HUES64 (cell line): ENCODE results near the gene CEP63.

ENCODE experiments used
- H3K27ac ChIP-seq: 2 replicates; pipeline ENCODE4 v1.7.0; 2013; ENCODE audit warnings: low read depth, low read length, inconsistent platforms
- H3K27me3 ChIP-seq: 2 replicates; pipeline ENCODE4 v1.6.1; 2013; ENCODE audit warnings: mild to moderate bottlenecking, low read length; ENCODE audit not compliant: insufficient read depth
- H3K36me3 ChIP-seq: 2 replicates; pipeline ENCODE4 v1.6.1; 2013; ENCODE audit warnings: mild to moderate bottlenecking, low read length; ENCODE audit not compliant: insufficient read depth
- H3K4me1 ChIP-seq: 2 replicates; pipeline ENCODE4 v1.6.1; 2013; ENCODE audit warnings: mild to moderate bottlenecking, low read length, moderate library complexity; ENCODE audit not compliant: insufficient read depth
- H3K4me3 ChIP-seq: 2 replicates; pipeline ENCODE4 v1.5.1; 2013; ENCODE audit warnings: mild to moderate bottlenecking, low read length, moderate library complexity
- H3K9ac ChIP-seq: 2 replicates; pipeline ENCODE4 v1.6.1; 2013; ENCODE audit warnings: mild to moderate bottlenecking, low read depth, low read length
- H3K9me3 ChIP-seq: 2 replicates; pipeline ENCODE4 v1.6.1; 2013; ENCODE audit warnings: low read depth, low read length; ENCODE audit not compliant: insufficient read depth
- WGBS: fragments of 150-250, 120-280 bp; methylation state at CpG from one replicate; pipeline ENCODE4 v1.1.7; 2013; ENCODE audit warnings: missing lambda C conversion rate; 5-methylcytosine and 5-hydroxymethylcytosine counted together

Gene CEP63

DNA sequence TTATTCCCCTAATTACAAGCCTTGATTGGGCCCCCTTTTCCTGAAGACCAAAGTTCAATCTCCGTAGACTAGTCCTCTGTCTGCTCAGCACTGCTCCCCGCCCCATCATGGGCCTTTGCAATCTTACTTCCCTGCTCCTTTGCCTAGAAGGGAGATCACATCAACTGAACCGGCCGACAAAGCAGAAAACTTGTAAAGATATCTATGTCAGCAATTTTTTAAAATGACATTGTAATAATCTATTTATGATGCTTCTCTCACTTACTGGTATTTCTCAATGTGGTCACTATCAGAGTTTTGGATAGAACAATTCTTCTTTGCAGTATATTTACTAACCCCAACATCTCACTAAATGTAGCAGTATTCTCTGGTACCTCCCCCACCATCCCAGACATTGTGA, 17.3 kb upstream of the CEP63 start:
- no peak overlapping the region for H3K4me3 ChIP-seq
- H3K9me3 ChIP-seq: no peaks in the 10 kb centered on the region
- 85% methylated on average over 4 of the region's 4 CpGs for WGBS
- peaks cover 12% of the 10 kb centered on the region for H3K4me1 ChIP-seq
- no peaks in the 10 kb centered on the region for H3K36me3 ChIP-seq
- no peak overlapping the region for H3K9ac ChIP-seq
- no peak overlapping the region for H3K27ac ChIP-seq
- no peaks in the 10 kb centered on the region for H3K27me3 ChIP-seq

- WGBS: 91% methylated on average over 6 of the region's 8 CpGs
- no peaks in the 10 kb centered on the region for H3K27me3 ChIP-seq
- peaks cover 3% of the 10 kb centered on the region for H3K4me1 ChIP-seq
- H3K4me3 ChIP-seq: no peak overlapping the region
- H3K27ac ChIP-seq: no peak overlapping the region
- H3K36me3 ChIP-seq: peaks cover 10% of the 10 kb centered on the region
- H3K9me3 ChIP-seq: no peaks in the 10 kb centered on the region
- H3K9ac ChIP-seq: no peak overlapping the region
Measured at GRCh38 chr3:134471521-134472193, 14.2 kb upstream of the CEP63 start.

GRCh38 chr3:134472831-134473230, 13.0 kb upstream of the CEP63 start:
- Histone ChIP-seq H3K4me1 (peaks cover 3% of the 10 kb centered on the region), H3K9me3 (no peaks in the 10 kb centered on the region), H3K36me3 (peaks cover 21% of the 10 kb centered on the region), H3K9ac (no peak overlapping the region), H3K4me3 (no peak overlapping the region), H3K27me3 (no peaks in the 10 kb centered on the region), H3K27ac (no peak overlapping the region)
- 97% methylated on average over 6 of the region's 6 CpGs for WGBS

DNA sequence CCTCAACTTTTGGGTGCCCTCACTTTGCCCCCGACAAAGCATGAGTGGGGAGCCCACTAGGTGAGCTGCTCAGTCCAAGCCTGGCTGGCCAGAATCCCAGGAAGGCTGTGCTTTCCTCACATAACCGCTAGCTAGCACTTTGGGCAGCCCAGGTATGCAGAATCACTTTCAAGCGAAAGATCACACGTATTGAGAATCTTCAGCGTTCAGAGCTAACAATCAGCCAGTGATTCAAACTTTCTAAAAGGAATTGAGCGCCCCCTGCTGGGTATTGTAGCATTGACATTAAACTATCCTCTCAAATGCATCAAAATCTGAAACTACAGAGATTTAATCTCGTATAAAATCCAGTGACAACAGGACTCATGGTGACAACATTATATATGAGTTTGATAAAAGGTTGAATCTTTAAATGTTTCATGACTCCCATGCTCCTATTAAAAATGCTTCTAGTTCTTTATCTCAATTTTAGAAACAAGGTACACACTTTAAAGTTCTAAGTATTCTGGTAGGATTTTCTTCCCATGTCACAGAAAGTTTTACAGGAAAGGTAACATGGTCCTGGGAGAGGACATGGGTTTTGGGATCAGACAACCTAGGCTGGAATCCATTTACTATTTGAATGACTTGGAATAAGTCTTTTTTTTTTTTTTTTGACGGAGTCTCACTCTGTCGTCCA, 11.8 kb upstream of the CEP63 start:
- 37% methylated on average over 8 of the region's 9 CpGs for WGBS
- Histone ChIP-seq H3K4me3 (no peak overlapping the region), H3K27me3 (no peaks in the 10 kb centered on the region), H3K9me3 (no peaks in the 10 kb centered on the region), H3K4me1 (peaks cover 3% of the 10 kb centered on the region), H3K27ac (0 out of 2 replicates have a peak overlapping the region, but pooled peaks have one; percentile 30), H3K36me3 (peaks cover 33% of the 10 kb centered on the region), H3K9ac (no peak overlapping the region)

DNA sequence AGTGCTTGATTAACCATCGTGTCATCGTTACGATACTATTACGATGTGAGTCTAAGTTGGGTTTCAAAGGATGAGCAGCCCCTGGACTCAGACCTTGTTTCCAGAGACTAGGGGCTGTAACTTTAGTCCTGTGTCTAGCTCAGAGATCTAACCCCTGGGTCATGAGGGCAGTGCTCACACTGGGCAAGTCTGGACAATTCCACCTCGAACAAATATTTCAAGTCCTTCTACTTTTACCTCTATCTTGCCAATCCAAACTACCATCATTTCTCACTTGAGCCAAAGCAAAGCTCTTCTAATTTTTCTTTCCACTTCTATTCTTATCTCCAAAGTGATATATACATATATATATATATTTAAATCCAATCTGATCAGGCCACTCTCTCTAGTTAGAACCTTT, 10.9 kb upstream of the CEP63 start:
- Histone ChIP-seq H3K27me3 (no peaks in the 10 kb centered on the region), H3K9ac (no peak overlapping the region), H3K27ac (no peak overlapping the region), H3K9me3 (no peaks in the 10 kb centered on the region), H3K36me3 (peaks cover 39% of the 10 kb centered on the region), H3K4me3 (no peak overlapping the region), H3K4me1 (peaks cover 3% of the 10 kb centered on the region)
- WGBS: 94% methylated on average over 5 of the region's 5 CpGs

DNA sequence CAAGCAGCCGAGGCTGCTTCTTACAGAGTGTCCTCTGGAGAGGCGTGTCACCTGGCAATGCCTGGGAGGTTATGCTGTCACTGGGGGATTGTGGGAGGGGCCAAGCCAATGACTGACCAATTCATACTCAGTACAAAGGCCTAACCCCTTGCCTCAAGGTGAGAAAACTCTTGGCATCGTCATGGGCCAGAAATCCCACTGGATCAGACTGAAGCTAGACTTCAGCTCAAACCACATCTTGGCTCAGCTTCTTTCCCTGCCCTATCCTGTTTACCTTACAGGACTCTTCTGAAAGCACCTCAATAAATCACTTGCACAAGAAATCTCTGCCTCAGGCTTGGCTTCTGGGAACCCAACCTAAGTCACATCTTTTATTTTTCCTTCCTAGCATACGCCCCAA, 9.6 kb upstream of the CEP63 start:
- Histone ChIP-seq H3K36me3 (peaks cover 53% of the 10 kb centered on the region), H3K9ac (no peak overlapping the region), H3K9me3 (no peaks in the 10 kb centered on the region), H3K4me1 (peaks cover 3% of the 10 kb centered on the region), H3K4me3 (no peak overlapping the region), H3K27ac (no peak overlapping the region), H3K27me3 (no peaks in the 10 kb centered on the region)
- 89% methylated on average over 4 of the region's 4 CpGs for WGBS

- Histone ChIP-seq H3K9ac (no peak overlapping the region), H3K4me3 (no peak overlapping the region), H3K4me1 (peaks cover 3% of the 10 kb centered on the region), H3K36me3 (peaks cover 60% of the 10 kb centered on the region), H3K9me3 (no peaks in the 10 kb centered on the region), H3K27me3 (no peaks in the 10 kb centered on the region), H3K27ac (no peak overlapping the region)
- WGBS: 92% methylated on average over 6 of the region's 6 CpGs
Measured at GRCh38 chr3:134477002-134477401, 8.9 kb upstream of the CEP63 start.

DNA sequence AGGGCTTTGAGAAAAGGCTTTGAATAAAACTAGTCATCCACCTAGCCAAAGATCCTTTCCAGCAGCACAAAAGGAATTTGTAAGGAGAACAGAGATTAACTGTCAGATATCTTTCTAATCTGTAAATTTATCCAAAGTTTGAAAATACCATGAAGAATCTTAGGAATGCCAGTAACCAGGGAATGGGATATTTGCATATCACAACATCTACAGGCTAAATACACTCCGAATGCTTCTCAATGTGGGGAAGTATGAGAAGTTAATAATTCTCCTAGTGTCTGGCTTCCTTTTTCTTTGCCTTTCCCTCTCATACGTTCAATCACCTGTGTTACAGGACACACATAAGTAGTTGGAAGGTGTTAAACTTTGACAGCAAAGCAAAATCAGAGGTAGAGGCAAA, 7.9 kb upstream of the CEP63 start:
- Histone ChIP-seq H3K4me3 (no peak overlapping the region), H3K9ac (no peak overlapping the region), H3K27me3 (no peaks in the 10 kb centered on the region), H3K36me3 (peaks cover 69% of the 10 kb centered on the region), H3K4me1 (peaks cover 3% of the 10 kb centered on the region), H3K27ac (no peak overlapping the region; the same call in 1 of the 2 replicates), H3K9me3 (no peaks in the 10 kb centered on the region)
- no CpG with 5 or more reads among the region's 2 CpGs for WGBS

- H3K4me1 ChIP-seq: peaks cover 7% of the 10 kb centered on the region; the same call in 1 of the 2 replicates
- no peaks in the 10 kb centered on the region for H3K9me3 ChIP-seq
- H3K27me3 ChIP-seq: no peaks in the 10 kb centered on the region
- peaks cover 70% of the 10 kb centered on the region for H3K36me3 ChIP-seq
- no peak overlapping the region for H3K9ac ChIP-seq
- H3K27ac ChIP-seq: no peak overlapping the region
- H3K4me3 ChIP-seq: no peak overlapping the region
- WGBS: 92% methylated on average over 3 of the region's 3 CpGs
Measured at GRCh38 chr3:134480546-134480945, 5.3 kb upstream of the CEP63 start.

GRCh38 chr3:134481166-134481565, 4.7 kb upstream of the CEP63 start:
- H3K27me3 ChIP-seq: no peaks in the 10 kb centered on the region
- 94% methylated on average over 1 of the region's 1 CpG for WGBS
- H3K9ac ChIP-seq: no peak overlapping the region
- H3K4me3 ChIP-seq: no peak overlapping the region
- no peak overlapping the region for H3K27ac ChIP-seq
- peaks cover 7% of the 10 kb centered on the region; the same call in 1 of the 2 replicates for H3K4me1 ChIP-seq
- H3K36me3 ChIP-seq: peaks cover 67% of the 10 kb centered on the region
- H3K9me3 ChIP-seq: no peaks in the 10 kb centered on the region

GRCh38 chr3:134482622-134483021, 3.2 kb upstream of the CEP63 start:
- no peak overlapping the region for H3K9ac ChIP-seq

More at GRCh38 chr3:134482622-134483021, 3.2 kb upstream of the CEP63 start:
- Histone ChIP-seq H3K27ac (no peak overlapping the region), H3K4me1 (peaks cover 15% of the 10 kb centered on the region), H3K36me3 (peaks cover 53% of the 10 kb centered on the region), H3K9me3 (no peaks in the 10 kb centered on the region), H3K4me3 (no peak overlapping the region), H3K27me3 (no peaks in the 10 kb centered on the region)
- WGBS: 97% methylated on average over 3 of the region's 3 CpGs
